Measurements from ENCODE around the gene INPP5K. TPM values are rescaled to one million over a fixed set of nuclear protein-coding genes. Genes with fewer than 3 reads are reported as not detected.

The INPP5K gene
- total RNA-seq, 2 experiments from 2014 or later = 199 to 207 TPM

DNA sequence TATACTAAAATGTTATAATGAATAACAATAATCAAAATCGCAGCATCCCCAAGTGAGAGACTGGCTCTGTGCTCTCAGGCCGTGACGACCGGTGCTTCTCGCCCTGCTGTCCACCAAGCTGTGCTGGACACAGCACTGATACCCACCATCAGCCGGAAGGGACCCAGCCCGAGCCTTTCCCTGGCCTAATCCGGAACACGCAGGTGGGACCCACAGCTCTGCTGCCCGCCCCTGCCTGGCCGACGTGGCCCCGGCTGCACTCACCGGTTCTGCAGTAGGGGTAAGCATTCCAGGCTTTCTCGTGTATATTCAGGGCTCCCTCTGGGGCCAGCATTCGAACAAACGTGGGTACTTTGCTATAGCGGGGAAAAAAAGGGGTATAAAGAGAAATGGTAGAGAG is 31.6 kb upstream of the INPP5K start:
- H3K4me1 ChIP-seq (ENCODE audit: insufficient read depth, low read length) = no peaks in the 10 kb centered on the region
- H3K4me1 Mint-ChIP-seq (ENCODE audit: low read depth) = no peaks in the 10 kb centered on the region
- H3K4me3 Mint-ChIP-seq = no peak overlapping the region
- no peaks in the 10 kb centered on the region for H3K27me3 Mint-ChIP-seq
- no peak for DNase-seq
- no peak overlapping the region for H3K27ac Mint-ChIP-seq
- H3K36me3 ChIP-seq (ENCODE audit: insufficient read depth, low read length) = peaks cover 76% of the 10 kb centered on the region
- no peak overlapping the region for H3K4me3 ChIP-seq (ENCODE audit: low read length)
- no peaks in the 10 kb centered on the region for H3K9me3 Mint-ChIP-seq
- H3K36me3 Mint-ChIP-seq (ENCODE audit: low read depth) = peaks cover 84% of the 10 kb centered on the region
- no peaks in the 10 kb centered on the region for H3K9me3 ChIP-seq (ENCODE audit: control insufficient read depth in 1 of 2, insufficient read depth in 1 of 2, low read length in 2 of 2)
- POLR2A ChIA-PET = no interaction called here
- H3K27me3 ChIP-seq (ENCODE audit: control insufficient read depth in 1 of 2, insufficient read depth in 2 of 2, low read length in 2 of 2) = no peaks in the 10 kb centered on the region
- TF ChIP-seq, protein P1, sequence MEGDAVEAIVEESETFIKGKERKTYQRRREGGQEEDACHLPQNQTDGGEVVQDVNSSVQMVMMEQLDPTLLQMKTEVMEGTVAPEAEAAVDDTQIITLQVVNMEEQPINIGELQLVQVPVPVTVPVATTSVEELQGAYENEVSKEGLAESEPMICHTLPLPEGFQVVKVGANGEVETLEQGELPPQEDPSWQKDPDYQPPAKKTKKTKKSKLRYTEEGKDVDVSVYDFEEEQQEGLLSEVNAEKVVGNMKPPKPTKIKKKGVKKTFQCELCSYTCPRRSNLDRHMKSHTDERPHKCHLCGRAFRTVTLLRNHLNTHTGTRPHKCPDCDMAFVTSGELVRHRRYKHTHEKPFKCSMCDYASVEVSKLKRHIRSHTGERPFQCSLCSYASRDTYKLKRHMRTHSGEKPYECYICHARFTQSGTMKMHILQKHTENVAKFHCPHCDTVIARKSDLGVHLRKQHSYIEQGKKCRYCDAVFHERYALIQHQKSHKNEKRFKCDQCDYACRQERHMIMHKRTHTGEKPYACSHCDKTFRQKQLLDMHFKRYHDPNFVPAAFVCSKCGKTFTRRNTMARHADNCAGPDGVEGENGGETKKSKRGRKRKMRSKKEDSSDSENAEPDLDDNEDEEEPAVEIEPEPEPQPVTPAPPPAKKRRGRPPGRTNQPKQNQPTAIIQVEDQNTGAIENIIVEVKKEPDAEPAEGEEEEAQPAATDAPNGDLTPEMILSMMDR (IDR thresholded peaks at IDR 0.05) = no peak
- ATAC-seq (ENCODE audit: poor library complexity) = no peak
- no peak overlapping the region for H3K27ac ChIP-seq (ENCODE audit: low read depth in 1 of 2, low read length in 2 of 2)
- intact Hi-C loops (cut with DNase I, micrococcal nuclease) = no loop called here
- CTCF ChIA-PET = no interaction called here

DNA sequence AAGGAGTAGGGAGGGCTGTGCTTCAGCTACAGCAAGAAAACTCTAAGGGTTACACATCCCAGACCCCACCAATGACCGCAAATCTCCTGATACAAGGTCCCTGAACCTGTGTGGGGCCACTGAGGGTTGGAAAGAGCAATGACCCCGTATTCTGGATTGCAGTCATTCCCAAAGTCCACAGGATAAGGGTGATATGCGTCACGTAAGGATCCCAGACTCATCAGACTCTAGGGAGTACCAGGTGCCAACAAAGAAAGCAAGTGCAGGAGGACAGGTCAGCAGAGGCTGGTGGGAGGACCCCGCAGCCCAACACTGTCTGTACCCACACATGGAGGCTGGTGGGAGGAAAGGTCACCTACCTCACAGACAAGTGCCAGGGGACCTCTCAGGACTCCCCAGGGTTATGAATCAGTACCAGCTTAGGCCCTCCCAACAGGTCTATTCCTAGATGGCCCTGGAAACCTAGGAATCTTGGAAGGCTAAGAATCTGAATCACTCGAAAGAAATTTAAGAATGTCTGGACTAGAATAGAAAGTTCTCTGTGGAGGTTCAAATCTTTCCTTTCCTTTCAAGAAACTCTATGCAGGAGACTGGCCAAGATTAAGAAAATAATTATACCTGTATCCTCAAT is 30.0 kb upstream of the INPP5K start:
- no peak for DNase-seq
- H3K27me3 Mint-ChIP-seq = no peaks in the 10 kb centered on the region
- TF ChIP-seq, protein P1 (IDR thresholded peaks at IDR 0.05) = no peak
- no peaks in the 10 kb centered on the region for H3K9me3 ChIP-seq (ENCODE audit: control insufficient read depth in 1 of 2, insufficient read depth in 1 of 2, low read length in 2 of 2)
- no peaks in the 10 kb centered on the region for H3K27me3 ChIP-seq (ENCODE audit: control insufficient read depth in 1 of 2, insufficient read depth in 2 of 2, low read length in 2 of 2)
- no peak for ATAC-seq (ENCODE audit: poor library complexity)
- H3K4me1 ChIP-seq (ENCODE audit: insufficient read depth, low read length) = no peaks in the 10 kb centered on the region
- H3K36me3 ChIP-seq (ENCODE audit: insufficient read depth, low read length) = peaks cover 77% of the 10 kb centered on the region
- intact Hi-C loops (cut with DNase I, micrococcal nuclease) = no loop called here
- no peaks in the 10 kb centered on the region for H3K4me1 Mint-ChIP-seq (ENCODE audit: low read depth)
- peaks cover 74% of the 10 kb centered on the region for H3K36me3 Mint-ChIP-seq (ENCODE audit: low read depth)
- POLR2A ChIA-PET = no interaction called here
- no peak overlapping the region for H3K27ac Mint-ChIP-seq
- no peak overlapping the region for H3K27ac ChIP-seq (ENCODE audit: low read depth in 1 of 2, low read length in 2 of 2)
- no peaks in the 10 kb centered on the region for H3K9me3 Mint-ChIP-seq
- CTCF ChIA-PET = no interaction called here
- H3K4me3 ChIP-seq (ENCODE audit: low read length) = no peak overlapping the region
- no peak overlapping the region for H3K4me3 Mint-ChIP-seq

DNA sequence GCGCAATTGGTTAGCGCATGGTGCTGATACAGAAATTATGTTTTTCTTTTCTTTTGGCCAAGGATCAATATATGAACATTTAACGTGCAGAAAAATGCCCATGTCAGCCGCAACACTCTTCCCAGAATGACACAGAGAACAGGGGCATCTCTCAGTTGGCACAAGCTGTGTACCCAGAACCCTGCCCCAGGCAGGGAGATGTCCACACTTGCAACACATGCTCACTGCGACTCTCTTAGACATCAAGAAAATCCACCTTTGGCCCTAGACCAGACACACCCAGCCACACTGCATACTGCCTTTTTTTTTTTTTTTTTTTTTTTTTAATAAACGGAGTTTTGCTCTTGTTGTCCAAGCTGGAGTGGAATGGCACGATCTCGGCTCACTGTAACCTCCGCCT is 29.2 kb upstream of the INPP5K start:
- Histone ChIP-seq H3K4me1 (ENCODE audit: insufficient read depth, low read length) (no peaks in the 10 kb centered on the region), H3K27ac (ENCODE audit: low read depth in 1 of 2, low read length in 2 of 2) (no peak overlapping the region), H3K27me3 (ENCODE audit: control insufficient read depth in 1 of 2, insufficient read depth in 2 of 2, low read length in 2 of 2) (no peaks in the 10 kb centered on the region), H3K36me3 (ENCODE audit: insufficient read depth, low read length) (peaks cover 76% of the 10 kb centered on the region), H3K9me3 (ENCODE audit: control insufficient read depth in 1 of 2, insufficient read depth in 1 of 2, low read length in 2 of 2) (no peaks in the 10 kb centered on the region), H3K4me3 (ENCODE audit: low read length) (no peak overlapping the region)
- Mint-ChIP-seq H3K27me3 (no peaks in the 10 kb centered on the region), H3K36me3 (ENCODE audit: low read depth) (peaks cover 74% of the 10 kb centered on the region), H3K27ac (no peak overlapping the region), H3K9me3 (no peaks in the 10 kb centered on the region), H3K4me1 (ENCODE audit: low read depth) (no peaks in the 10 kb centered on the region), H3K4me3 (no peak overlapping the region)
- no peak for ATAC-seq (ENCODE audit: poor library complexity)
- no peak for DNase-seq
- CTCF ChIA-PET = no interaction called here
- POLR2A ChIA-PET = no interaction called here
- TF ChIP-seq, protein P1 (IDR thresholded peaks at IDR 0.05) = no peak
- intact Hi-C loops (cut with DNase I, micrococcal nuclease) = no loop called here

All from CD4-positive, alpha-beta T cell (primary cell).